GM21515 (cell line): ENCODE measurements around the gene TBP.
"Not testable (repeated sequence)": the region's sequence is repeated elsewhere in the genome, so short reads cannot be mapped to it uniquely, and the experiment has no call there.

ENCODE experiments used
- ATAC-seq: cut with Tn5 transposase; IDR thresholded peaks from one replicate; pipeline ENCODE4 v1.9.1; 2021; ENCODE audit not compliant: unreplicated experiment

The TBP gene

DNA sequence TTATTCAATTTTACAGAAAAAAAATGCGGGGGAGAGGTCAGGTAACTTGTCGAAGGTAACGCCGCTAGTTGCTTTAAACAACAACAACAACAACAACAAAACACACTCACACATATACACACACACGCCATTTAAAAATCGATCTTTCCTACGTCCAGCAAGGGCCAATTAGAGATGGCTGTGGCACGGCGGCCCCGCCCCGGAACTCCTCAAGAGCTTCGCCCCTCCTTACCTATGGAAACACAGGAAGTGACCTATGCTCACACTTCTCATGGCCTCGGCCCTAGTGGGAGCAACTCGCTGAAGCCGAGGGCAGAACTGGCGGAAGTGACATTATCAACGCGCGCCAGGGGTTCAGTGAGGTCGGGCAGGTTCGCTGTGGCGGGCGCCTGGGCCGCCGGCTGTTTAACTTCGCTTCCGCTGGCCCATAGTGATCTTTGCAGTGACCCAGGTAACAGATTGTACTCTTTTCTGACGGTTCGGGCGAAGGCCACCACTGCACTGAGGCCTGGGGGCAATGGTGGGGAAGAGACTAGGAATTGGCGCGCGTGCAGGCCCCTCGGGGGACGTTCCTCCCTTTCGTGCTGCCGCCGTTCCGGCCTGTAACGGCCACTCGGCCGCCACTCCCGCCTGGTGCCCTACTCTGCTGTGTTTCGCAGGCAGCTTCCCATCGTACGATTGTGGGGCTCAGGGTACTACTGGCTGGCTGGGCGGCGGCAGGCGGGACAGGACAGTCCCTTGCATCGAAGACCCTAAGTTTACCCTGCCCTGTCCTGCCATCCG is at the start of gene TBP:
TSS of gene TBP (plus strand) at position 357 of the 783 bp plus-strand sequence. CDS start 2,661 bp downstream, outside the sequence.
- peak; percentile 95 for ATAC-seq

DNA sequence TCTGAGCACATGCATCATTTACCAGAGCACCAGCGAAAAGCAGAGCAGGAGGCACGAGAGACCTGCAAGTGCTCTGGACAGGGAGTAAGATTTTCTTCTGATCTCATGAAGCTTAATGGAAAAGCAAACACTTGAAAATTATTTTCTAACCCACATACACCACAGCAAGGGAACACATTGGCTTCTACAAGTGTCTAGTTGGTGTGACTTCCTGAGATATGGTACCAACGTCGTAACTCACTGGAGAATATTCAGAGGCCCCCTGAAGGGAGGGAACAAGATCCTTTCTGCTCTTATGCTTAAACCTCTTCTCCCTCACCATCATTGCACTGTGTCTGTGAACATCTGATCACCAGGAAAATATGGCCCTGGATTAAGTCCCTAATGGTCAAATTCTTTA is 49.7 kb upstream of the TBP start:
- ATAC-seq = no peak

DNA sequence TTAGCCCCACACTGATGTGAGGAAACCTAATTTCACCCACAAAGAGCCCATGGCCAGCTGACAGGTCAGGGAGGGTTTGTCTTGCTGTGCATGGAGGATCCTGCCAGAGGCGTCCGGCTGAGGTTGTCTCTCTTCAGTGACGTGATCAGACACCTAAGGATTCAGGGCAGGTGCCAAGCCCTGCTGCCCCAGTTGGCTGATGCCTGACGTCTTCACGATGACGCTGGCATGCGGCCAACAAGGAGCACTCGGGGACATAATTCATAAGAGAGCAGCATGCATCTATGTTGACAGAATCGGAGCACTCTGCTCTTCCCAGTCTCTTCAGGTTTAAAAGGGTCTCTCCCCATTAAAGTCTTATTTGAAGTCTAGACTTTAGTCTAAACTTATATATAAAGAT is 48.9 kb upstream of the TBP start:
- no peak for ATAC-seq

DNA sequence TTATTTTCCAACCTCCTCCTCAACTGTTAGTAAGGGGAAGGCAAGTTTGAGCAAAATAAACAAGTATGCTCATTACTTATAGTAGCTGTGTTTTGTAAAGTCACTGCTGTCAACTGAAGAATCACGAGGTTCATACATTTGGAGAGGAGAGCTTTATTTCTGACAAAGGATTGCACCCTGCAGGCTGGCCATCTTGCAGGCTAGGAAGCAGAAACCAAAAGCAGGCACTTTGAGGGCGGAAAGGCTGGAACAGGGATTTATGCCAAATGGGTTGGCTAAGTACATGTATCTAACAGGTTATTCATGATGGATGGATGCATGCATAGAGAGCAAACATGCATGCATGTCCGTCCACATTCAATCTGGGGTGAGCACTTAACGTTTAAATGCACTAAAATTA is 47.7 kb upstream of the TBP start:
- no peak for ATAC-seq

DNA sequence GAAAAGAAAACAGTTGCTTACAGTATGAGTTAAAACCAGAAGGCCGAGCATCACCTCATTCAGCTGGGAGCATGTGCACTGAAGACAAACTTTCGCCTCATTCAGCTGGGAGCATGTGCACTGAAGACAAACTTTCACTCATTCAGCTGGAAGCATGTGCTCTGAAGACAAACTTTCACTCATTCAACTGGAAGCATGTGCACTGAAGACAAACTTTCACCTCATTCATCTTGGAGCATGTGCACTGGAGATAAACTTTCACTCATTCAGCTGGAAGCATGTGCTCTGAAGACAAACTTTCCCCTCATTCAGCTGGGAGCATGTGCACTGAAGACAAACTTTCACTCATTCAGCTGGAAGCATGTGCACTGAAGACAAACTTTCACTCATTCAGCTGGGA is 46.4 kb upstream of the TBP start:
- ATAC-seq = not testable (repeated sequence)

DNA sequence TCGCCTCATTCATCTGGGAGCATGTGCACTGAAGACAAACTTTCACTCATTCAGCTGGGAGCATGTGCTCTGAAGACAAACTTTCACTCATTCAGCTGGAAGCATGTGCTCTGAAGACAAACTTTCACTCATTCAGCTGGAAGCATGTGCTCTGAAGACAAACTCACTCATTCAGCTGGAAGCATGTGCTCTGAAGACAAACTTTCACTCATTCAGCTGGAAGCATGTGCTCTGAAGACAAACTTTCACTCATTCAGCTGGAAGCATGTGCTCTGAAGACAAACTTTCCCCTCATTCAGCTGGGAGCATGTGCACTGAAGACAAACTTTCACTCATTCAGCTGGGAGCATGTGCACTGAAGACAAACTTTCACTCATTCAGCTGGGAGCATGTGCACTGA is 45.9 kb upstream of the TBP start:
- ATAC-seq = not testable (repeated sequence)

DNA sequence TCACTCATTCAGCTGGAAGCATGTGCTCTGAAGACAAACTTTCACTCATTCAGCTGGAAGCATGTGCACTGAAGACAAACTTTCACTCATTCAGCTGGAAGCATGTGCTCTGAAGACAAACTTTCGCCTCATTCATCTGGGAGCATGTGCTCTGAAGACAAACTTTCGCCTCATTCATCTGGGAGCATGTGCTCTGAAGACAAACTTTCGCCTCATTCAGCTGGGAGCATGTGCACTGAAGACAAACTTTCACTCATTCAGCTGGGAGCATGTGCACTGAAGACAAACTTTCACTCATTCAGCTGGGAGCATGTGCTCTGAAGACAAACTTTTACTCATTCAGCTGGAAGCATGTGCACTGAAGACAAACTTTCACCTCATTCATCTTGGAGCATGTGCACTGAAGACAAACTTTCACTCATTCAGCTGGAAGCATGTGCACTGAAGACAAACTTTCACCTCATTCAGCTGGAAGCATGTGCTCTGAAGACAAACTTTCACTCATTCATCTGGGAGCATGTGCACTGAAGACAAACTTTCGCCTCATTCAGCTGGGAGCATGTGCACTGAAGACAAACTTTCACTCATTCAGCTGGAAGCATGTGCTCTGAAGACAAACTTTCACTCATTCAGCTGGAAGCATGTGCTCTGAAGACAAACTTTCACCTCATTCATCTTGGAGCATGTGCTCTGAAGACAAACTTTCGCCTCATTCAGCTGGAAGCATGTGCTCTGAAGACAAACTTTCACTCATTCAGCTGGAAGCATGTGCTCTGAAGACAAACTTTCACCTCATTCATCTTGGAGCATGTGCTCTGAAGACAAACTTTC is 45.1 kb upstream of the TBP start:
- ATAC-seq = not testable (repeated sequence)

DNA sequence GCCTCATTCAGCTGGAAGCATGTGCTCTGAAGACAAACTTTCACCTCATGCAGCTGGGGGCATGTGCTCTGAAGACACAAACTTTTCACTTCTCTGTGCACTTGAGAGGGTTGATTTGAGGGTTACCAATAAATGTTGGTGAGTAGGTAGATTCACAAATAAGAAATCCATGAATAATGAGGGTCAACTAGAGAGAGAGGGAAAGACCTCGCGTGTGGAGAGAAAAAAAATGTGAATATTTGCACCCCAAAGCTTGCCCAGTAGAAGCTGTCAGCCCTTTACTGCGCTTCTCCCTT is 44.5 kb upstream of the TBP start:
- no peak for ATAC-seq

DNA sequence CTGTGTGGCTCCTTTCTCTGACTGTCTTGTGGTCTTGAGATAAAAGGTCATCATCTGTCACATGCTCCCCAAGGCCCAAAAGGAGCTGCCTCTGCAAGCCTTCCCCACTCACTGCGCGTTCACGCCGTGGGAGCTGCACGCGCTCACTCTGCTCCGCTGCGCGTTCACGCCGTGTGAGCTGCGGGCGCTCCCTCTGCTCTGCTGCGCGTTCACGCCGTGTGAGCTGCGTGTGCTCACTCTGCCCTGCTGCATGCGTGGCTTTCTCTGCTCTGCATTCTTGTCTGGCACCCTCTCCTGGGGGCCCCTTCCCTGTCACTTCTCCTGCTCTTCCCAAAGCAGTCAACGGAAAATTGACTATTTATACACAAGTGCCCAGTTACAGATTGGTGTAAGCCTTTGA is 43.5 kb upstream of the TBP start:
- no peak for ATAC-seq

DNA sequence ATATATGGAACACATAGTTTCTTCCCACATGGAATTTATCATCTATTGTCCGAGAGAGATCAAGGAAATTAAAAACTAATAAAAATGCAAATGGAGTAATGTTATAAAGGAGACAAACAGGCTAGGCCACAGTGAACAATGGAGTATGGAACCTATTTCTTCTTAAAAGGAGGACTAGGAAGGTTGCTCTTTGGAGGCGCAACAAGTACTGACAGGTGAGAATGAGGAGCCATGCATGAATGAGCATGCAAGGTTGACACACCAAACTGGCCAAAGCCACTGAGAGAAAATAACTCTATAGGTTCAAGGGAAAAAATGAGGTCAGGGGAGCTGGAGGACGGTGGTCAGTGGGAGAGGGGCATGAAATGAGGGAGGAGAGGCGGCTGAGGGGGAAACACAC is 41.9 kb upstream of the TBP start:
- ATAC-seq = no peak

DNA sequence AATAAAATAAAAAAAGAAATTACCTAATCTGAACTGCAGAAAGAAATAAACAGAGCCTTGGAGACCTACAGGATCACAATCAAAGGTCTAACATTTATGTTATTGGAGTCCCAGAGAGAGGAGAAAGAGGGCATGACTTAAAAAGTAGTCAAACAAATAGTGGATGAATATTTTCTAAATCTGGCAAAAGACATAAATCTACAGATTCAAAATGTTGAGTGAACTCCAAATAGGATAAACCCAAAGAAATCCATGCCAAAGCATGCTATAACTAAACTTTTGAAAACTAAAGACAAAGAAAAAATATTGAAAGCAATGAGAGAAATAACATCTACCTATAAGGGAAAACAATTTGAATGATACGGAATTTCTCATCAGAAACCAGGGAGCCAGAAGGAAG is 39.3 kb upstream of the TBP start:
- ATAC-seq = no peak

DNA sequence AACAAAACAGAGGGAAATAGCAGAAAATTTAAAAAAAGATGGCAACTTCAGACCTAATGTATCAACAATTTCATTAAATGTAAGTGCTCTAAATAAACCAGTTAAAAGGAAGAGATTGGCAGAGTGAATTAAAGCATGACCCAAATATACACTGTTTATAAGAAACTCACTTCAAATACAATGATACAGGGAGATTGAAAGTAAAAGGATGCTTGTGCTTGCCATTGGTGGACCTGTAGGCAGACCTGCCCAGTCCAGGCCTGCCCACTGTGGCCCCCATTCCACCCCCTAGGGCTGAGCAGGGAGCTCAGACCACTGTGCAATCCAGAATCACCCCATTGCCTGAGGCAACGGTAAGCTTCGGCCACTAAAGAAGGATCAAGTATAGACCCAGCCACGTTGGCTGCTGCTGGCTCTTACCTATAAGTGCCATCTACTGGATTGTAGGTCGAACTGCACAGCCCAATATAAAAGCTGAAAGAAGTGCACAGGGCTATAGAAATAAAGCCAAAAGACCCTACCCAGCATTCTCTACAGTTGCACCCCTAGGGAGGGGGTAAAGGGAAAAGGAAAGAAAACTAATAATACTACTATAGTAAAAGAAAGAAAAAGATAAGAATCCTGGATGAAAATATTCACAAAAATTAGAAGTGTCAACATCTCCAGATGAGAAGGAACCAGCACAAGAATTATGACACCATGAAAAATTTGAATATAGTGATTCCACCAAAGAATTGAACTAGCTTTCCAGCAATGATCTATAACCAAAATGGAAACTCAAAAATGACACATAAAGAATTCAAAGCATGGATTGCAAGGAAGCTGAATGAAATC is 37.2 kb upstream of the TBP start:
- peak; percentile 94 for ATAC-seq

DNA sequence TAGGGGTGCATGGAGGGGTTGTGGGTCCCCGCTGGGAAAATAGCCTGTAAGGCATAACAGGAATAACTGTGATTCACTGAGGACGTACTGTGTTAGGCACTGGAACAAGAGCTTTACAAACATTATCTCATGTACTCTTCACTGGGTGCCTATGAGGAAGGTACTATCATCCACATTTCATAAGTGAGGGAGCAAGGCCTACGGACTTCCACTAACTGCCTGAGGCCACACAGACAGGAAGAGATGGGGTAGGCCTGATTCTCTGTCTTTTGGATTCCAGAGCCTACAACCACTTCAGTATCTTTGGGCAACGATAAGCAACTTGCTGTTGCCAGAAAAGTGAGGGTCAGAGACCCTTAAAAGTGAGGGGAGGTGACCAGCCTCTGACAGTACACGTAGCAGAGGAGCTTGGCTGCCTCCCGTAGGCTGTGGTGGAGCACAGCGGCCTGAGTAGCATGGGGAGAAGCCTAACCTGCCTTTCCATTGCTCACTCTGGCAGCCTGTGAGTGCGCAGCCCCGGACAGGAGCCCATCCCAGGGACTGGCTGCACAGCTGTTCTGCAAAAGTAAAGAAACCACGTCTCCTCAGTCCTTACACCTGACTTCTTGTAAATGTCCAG is 31.5 kb upstream of the TBP start:
- no peak for ATAC-seq

DNA sequence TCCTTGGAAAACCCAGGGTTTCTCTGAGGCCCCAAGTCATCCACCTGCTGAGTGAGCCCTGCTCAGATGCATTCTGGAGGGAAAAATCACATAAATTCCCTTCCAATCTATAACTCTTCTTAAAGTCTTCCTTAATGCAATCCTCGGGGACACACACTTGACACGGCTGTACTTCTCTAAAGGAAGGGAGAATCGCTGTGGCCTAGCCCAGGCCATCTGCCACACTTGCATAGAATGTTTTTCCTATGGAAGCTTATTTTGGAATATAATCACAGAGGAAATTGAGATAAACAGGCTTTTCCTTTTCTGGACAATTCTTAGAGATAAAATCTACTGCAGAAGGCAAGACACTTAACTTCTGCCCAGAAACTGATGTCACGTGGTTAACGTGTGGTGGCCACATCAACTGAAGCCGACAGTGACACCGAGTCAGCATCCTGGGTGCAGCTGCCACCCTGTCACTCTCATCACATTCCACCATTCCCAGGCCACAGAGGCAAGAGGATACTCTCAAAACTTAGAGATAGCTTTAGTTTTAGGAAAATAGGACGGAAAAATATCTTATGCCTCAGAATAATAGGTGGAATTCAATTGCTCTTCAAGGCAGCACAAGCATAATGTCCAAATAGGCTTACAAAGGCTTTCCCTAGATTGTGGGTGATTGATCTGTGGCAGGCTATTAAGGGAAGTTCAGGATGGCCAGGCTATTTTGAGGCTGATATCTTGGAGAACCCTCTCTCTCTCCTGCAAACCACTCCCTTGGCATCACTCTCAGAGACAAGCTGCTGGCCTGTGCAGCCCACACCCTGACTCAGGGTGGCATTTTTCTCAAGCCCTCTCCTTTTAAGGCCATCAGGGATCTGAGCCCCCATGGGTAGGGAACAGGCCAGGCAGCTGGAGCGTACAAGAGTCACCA is 30.7 kb upstream of the TBP start:
- ATAC-seq = no peak

DNA sequence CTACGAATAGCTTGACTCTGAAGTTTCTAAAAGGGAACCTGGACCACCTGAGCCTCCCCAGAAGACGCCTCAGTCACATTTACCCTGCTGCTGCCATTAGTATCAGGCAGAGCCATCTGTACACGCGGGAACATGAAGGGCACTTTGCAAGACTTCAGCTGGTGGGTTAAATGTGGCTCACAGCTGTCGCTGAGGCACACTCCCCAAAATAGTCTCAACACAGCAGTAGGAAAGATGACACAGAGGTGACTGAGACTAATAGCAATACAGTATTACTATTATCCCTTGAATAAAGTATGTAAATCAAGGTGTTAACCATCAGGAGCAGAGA is 30.0 kb upstream of the TBP start:
- ATAC-seq = no peak

DNA sequence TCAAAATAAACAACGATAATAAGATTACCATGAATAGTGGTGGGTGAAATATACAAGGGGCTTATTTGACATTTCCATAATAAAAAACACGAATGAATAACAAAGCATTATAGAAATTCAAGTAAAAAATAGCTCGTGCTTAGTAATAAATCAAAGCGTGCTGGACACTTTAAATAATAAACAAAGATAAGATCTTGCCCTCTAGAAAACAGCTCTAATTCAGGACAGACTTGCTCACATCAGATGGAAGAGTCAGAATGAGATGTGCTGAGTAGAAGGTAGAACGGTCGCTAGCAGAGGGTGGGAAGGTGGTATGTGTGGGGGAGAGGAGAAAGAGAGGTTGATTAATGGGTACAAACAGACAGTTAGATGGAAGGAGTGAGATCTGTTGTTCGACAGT is 28.4 kb upstream of the TBP start:
- ATAC-seq = no peak

DNA sequence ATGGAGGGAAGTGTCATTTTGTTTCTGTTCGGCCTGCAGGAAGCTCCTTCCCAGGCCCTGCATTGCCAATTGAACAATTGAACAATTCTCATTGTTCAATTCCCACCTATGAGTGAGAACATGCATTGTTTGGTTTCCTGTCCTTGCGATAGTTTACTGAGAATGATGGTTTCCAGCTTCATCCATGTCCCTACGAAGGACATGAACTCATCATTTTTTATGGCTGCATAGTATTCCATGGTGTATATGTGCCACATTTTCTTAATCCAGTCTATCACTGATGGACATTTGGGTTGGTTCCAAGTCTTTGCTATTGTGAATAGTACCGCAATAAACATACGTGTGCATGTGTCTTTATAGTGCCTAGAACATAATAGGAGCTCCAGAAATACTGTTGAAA is 26.2 kb upstream of the TBP start:
- not testable (repeated sequence) for ATAC-seq

DNA sequence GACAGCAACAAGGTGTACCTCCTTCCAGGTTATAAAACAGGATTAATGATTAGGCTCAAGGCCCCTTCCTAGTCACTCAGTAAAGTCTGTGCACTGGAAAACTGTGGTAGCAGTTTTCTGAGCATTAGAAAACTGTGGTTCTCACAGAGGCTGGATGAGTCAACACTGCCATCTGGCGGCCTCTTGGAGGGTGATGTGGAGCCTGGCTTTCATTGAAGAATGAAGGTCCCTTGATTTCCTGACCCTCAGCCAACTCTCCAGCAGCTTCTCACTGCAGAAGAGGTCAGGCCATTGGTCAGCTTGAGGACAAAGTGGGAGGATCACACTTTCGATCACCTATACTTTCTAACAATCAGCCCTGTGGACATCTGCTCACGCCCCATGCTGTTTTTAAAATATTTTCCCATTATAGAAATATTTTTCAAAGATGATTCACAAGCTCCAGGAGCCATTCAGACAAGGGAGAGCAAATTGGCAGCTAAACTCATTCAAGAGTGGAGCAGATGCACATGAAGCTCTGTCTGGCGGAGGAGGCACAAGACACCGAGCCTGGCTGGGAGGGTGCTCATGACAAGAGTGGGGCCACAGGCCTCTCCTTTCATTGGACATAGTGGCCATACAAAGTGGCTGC is 24.2 kb upstream of the TBP start:
- peak; percentile 69 for ATAC-seq

DNA sequence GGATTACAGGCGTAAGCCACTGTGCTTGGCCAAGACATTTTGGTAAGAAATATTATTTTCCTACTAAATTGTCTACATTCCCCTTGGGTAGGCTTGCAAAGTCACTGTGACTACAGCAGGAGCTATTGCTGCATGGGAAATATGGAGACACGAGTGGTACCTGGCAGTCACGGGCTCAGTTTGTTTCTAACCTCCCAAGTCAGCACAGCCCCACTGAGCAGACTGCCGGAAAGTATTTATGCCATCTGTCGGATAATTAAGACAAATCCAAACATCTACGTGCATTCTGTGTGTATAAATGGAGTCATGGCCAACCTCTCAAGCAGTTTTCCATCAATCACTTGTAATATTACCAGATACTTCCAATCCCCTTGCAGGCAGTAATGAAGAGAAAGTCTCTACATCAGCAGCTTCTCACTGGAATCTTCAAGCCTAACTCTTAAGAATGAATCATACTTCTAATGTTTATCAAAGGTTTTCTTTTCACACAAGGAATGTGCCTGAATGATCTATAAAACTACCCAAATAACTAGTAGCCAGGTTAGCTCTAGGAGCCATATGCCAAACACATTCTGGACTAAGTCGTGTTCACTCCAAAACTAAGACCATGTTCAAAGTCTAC is 21.2 kb upstream of the TBP start:
- ATAC-seq = no peak
